SU-DHL-6 (cell line): ENCODE measurements around the gene CTRB1.
"Not testable (repeated sequence)": the region's sequence is repeated elsewhere in the genome, so short reads cannot be mapped to it uniquely, and the experiment has no call there.

Experiments
- H2AFZ ChIP-seq: fragments of 200-600 bp; sonication (generic); 2 replicates; pipeline ENCODE4 v1.6.1; 2014; ENCODE audit warnings: low read depth, mild to moderate bottlenecking, moderate library complexity, mixed read lengths, antibody characterized with exemption, low read length; ENCODE audit not compliant: severe bottlenecking
- H3F3A ChIP-seq: fragments of 200-600 bp; shearing (Covaris generic); 2 replicates; pipeline ENCODE4 v1.6.0; 2016; ENCODE audit warnings: antibody characterized with exemption, mild to moderate bottlenecking; ENCODE audit not compliant: insufficient read depth
- H3K27ac ChIP-seq: fragments of 200-600 bp; sonication (generic); 2 replicates; pipeline ENCODE4 v1.5.1; 2016; ENCODE audit warnings: low read depth, mild to moderate bottlenecking, low read length, moderate library complexity, mixed read lengths
- H3K27me3 ChIP-seq: fragments of 200-600 bp; sonication (generic), shearing (Covaris generic); 2 replicates; pipeline ENCODE4 v1.6.0; 2014; ENCODE audit warnings: mild to moderate bottlenecking, low read length
- H3K36me3 ChIP-seq: fragments of 200-600 bp; sonication (generic); 2 replicates; pipeline ENCODE4 v1.6.1; 2014; ENCODE audit warnings: mild to moderate bottlenecking, low read length, mixed read lengths
- H3K4me2 ChIP-seq: fragments of 300-600, 200-600 bp; shearing (Covaris generic), sonication (generic); 2 replicates; pipeline ENCODE4 v1.6.0; 2014; ENCODE audit warnings: low read length, low read depth, mild to moderate bottlenecking; ENCODE audit not compliant: poor library complexity, severe bottlenecking
- H3K4me3 ChIP-seq: fragments of 200-600 bp; sonication (generic); 2 replicates; pipeline ENCODE4 v1.5.1; 2014; ENCODE audit warnings: antibody characterized with exemption, low read length, mild to moderate bottlenecking, mixed read lengths; ENCODE audit not compliant: insufficient read depth, poor library complexity, severe bottlenecking
- H3K79me2 ChIP-seq: fragments of 200-600 bp; sonication (generic); 2 replicates; pipeline ENCODE4 v1.6.1; 2014; ENCODE audit warnings: mild to moderate bottlenecking, low read length, moderate library complexity; ENCODE audit not compliant: insufficient read depth
- H3K9ac ChIP-seq: fragments of 200-600 bp; sonication (generic); 2 replicates; pipeline ENCODE4 v1.7.0; 2014; ENCODE audit warnings: mild to moderate bottlenecking, low read length
- H3K9me2 ChIP-seq: fragments of 200-600 bp; sonication (generic); replicated peaks from 2 replicates; pipeline ENCODE4 v1.6.1; 2014; ENCODE audit warnings: low read length; ENCODE audit not compliant: insufficient read depth
- H3K9me3 ChIP-seq: fragments of 200-600 bp; sonication (generic); 2 replicates; pipeline ENCODE4 v1.6.1; 2014; ENCODE audit warnings: low read length, mixed read lengths; ENCODE audit not compliant: insufficient read depth
- H4K20me1 ChIP-seq: fragments of 200-600 bp; sonication (generic); 2 replicates; pipeline ENCODE4 v1.6.1; 2014; ENCODE audit warnings: low read depth, mild to moderate bottlenecking, antibody characterized with exemption, low read length, moderate library complexity, mixed read lengths
- CTCF ChIP-seq: fragments of 200-600 bp; sonication (generic); IDR thresholded peaks from one replicate; pipeline ENCODE4 v1.5.1; 2017; ENCODE audit warnings: antibody characterized with exemption, mild to moderate bottlenecking, low read length, moderate library complexity; ENCODE audit not compliant: insufficient read depth, poor library complexity, severe bottlenecking
- EZH2phosphoT487 ChIP-seq: fragments of 200-600 bp; sonication (generic), shearing (Covaris generic); conservative IDR thresholded peaks from 2 replicates; pipeline ENCODE4 v1.6.1; 2018; ENCODE audit warnings: mild to moderate bottlenecking, antibody characterized with exemption, low read length, moderate library complexity, mixed read lengths

CTRB1 gene

GRCh38 chr16:75219838-75220237 lies 1.1 kb downstream of the CTRB1 start:
- Histone ChIP-seq H3K27ac (no peak overlapping the region), H4K20me1 (no peaks in the 10 kb centered on the region), H3K36me3 (no peaks in the 10 kb centered on the region), H3K27me3 (no peaks in the 10 kb centered on the region), H3K4me2 (peak overlapping the region; percentile 21), H3K9me2 (no peaks in the 10 kb centered on the region), H3F3A (no peaks in the 10 kb centered on the region), H3K9me3 (no peaks in the 10 kb centered on the region), H3K9ac (no peak overlapping the region), H2AFZ (no peak overlapping the region), H3K4me3 (no peak overlapping the region), H3K79me2 (no peaks in the 10 kb centered on the region)
- TF ChIP-seq EZH2phosphoT487 = no peak
- TF ChIP-seq CTCF = no peak

- no peak for TF ChIP-seq EZH2phosphoT487
- TF ChIP-seq CTCF = no peak
- Histone ChIP-seq H2AFZ (no peak overlapping the region), H3K27ac (no peak overlapping the region), H3F3A (no peaks in the 10 kb centered on the region), H3K9me3 (no peaks in the 10 kb centered on the region), H3K4me2 (no peak overlapping the region), H4K20me1 (no peaks in the 10 kb centered on the region), H3K9me2 (no peaks in the 10 kb centered on the region), H3K27me3 (no peaks in the 10 kb centered on the region), H3K4me3 (no peak overlapping the region), H3K79me2 (no peaks in the 10 kb centered on the region), H3K9ac (no peak overlapping the region), H3K36me3 (no peaks in the 10 kb centered on the region)
Observed at GRCh38 chr16:75222271-75222783, 3.5 kb downstream of the CTRB1 start.

- H3K4me2 ChIP-seq, H3K27ac ChIP-seq, H3K4me3 ChIP-seq, H3K9me3 ChIP-seq, H3K36me3 ChIP-seq, H2AFZ ChIP-seq, H3K9me2 ChIP-seq, H3F3A ChIP-seq, H3K9ac ChIP-seq, H3K79me2 ChIP-seq, H3K27me3 ChIP-seq, H4K20me1 ChIP-seq: not testable (repeated sequence)
Observed at GRCh38 chr16:75223129-75223528, 4.3 kb downstream of the CTRB1 start.

GRCh38 chr16:75224306-75225082 lies 5.7 kb downstream of the CTRB1 start:
- Histone ChIP-seq H3K79me2 (no peaks in the 10 kb centered on the region), H3K4me2 (no peak overlapping the region), H3K9ac (no peak overlapping the region), H3K36me3 (no peaks in the 10 kb centered on the region), H4K20me1 (no peaks in the 10 kb centered on the region), H3K27ac (no peak overlapping the region), H2AFZ (no peak overlapping the region), H3K9me2 (no peaks in the 10 kb centered on the region), H3F3A (no peaks in the 10 kb centered on the region), H3K9me3 (no peaks in the 10 kb centered on the region), H3K4me3 (no peak overlapping the region), H3K27me3 (no peaks in the 10 kb centered on the region)
- TF ChIP-seq CTCF (no peak), EZH2phosphoT487 (no peak)
